GM18526 (cell line): Measurements from ENCODE around the gene PRKAR2B.

Experiments used
- POLR2A ChIP-seq: IDR thresholded peaks from 3 replicates; pipeline ENCODE4 v1.6.1; 2011; ENCODE audit not compliant: insufficient read length; ENCODE audit errors: extremely low read depth

PRKAR2B gene

GRCh38 chr7:107169120-107170050 lies 124.9 kb downstream of the PRKAR2B start:
- no peak for TF ChIP-seq POLR2A

GRCh38 chr7:107170051-107170915 lies 125.8 kb downstream of the PRKAR2B start:
- no peak for TF ChIP-seq POLR2A

- no peak for TF ChIP-seq POLR2A
Measured at GRCh38 chr7:107171496-107171895, 127.0 kb downstream of the PRKAR2B start.

GRCh38 chr7:107172276-107173032 lies 127.9 kb downstream of the PRKAR2B start:
- no peak for TF ChIP-seq POLR2A

- no peak for TF ChIP-seq POLR2A
Measured at GRCh38 chr7:107173191-107173590, 128.7 kb downstream of the PRKAR2B start.

- no peak for TF ChIP-seq POLR2A
Measured at GRCh38 chr7:107173691-107174406, 129.3 kb downstream of the PRKAR2B start.

GRCh38 chr7:107179326-107180164 lies 135.0 kb downstream of the PRKAR2B start:
- no peak for TF ChIP-seq POLR2A

- TF ChIP-seq POLR2A = no peak
Measured at GRCh38 chr7:107180378-107180777, 135.9 kb downstream of the PRKAR2B start.

- no peak for TF ChIP-seq POLR2A
Measured at GRCh38 chr7:107181172-107181571, 136.7 kb downstream of the PRKAR2B start.

- TF ChIP-seq POLR2A = no peak
Measured at GRCh38 chr7:107185716-107186115, 141.2 kb downstream of the PRKAR2B start.

GRCh38 chr7:107186240-107186639 lies 141.7 kb downstream of the PRKAR2B start:
- no peak for TF ChIP-seq POLR2A

- TF ChIP-seq POLR2A = no peak
Measured at GRCh38 chr7:107187774-107188173, 143.3 kb downstream of the PRKAR2B start.

- TF ChIP-seq POLR2A = no peak
Measured at GRCh38 chr7:107190090-107190489, 145.6 kb downstream of the PRKAR2B start.

GRCh38 chr7:107194052-107194451 lies 149.5 kb downstream of the PRKAR2B start:
- no peak for TF ChIP-seq POLR2A
